CD4-positive, alpha-beta T cell treated with Interleukin-2 at 100 ng/mL for 4 hours (primary cell): ENCODE data around the gene KCNJ2.

Experiments used
- DNase-seq: peaks from one replicate; pipeline ENCODE4 v3.0.0-alpha.2; 2020; ENCODE audit warnings: low spot score

The KCNJ2 gene

GRCh38 chr17:70168977-70169708 lies at the start of gene KCNJ2:
TSS of gene KCNJ2 (plus strand) at chr17:70169532. CDS start at chr17:70175040, 5,508 bp downstream.
- peak; percentile 29 for DNase-seq

GRCh38 chr17:70119545-70119944 lies 49.8 kb upstream of the KCNJ2 start:
- DNase-seq: no peak

GRCh38 chr17:70119983-70120382 lies 49.3 kb upstream of the KCNJ2 start:
- DNase-seq: no peak

GRCh38 chr17:70120425-70120824 lies 48.9 kb upstream of the KCNJ2 start:
- no peak for DNase-seq

- no peak for DNase-seq
These were observed 48.2 kb upstream of the KCNJ2 start for GRCh38 chr17:70121126-70121525.

- DNase-seq: no peak
These were observed 46.1 kb upstream of the KCNJ2 start for GRCh38 chr17:70123193-70123592.

GRCh38 chr17:70124723-70125122 lies 44.6 kb upstream of the KCNJ2 start:
- DNase-seq: no peak

- no peak for DNase-seq
These were observed 42.0 kb upstream of the KCNJ2 start for GRCh38 chr17:70127221-70127873.

- DNase-seq: no peak
These were observed 40.5 kb upstream of the KCNJ2 start for GRCh38 chr17:70128727-70129238.

GRCh38 chr17:70130289-70130688 lies 39.0 kb upstream of the KCNJ2 start:
- no peak for DNase-seq

- DNase-seq: no peak
These were observed 36.8 kb upstream of the KCNJ2 start for GRCh38 chr17:70132505-70132904.

GRCh38 chr17:70134042-70134441 lies 35.3 kb upstream of the KCNJ2 start:
- DNase-seq: no peak

GRCh38 chr17:70134777-70135176 lies 34.6 kb upstream of the KCNJ2 start:
- no peak for DNase-seq

- DNase-seq: no peak
These were observed 33.2 kb upstream of the KCNJ2 start for GRCh38 chr17:70136131-70136530.

- DNase-seq: peak; percentile 3
These were observed 31.7 kb upstream of the KCNJ2 start for GRCh38 chr17:70137451-70138230.

- DNase-seq: no peak
These were observed 31.0 kb upstream of the KCNJ2 start for GRCh38 chr17:70138291-70138865.

GRCh38 chr17:70139449-70139993 lies 29.8 kb upstream of the KCNJ2 start:
- DNase-seq: no peak

GRCh38 chr17:70144260-70144846 lies 25.0 kb upstream of the KCNJ2 start:
- no peak for DNase-seq

GRCh38 chr17:70153210-70153609 lies 16.1 kb upstream of the KCNJ2 start:
- no peak for DNase-seq

GRCh38 chr17:70157151-70157550 lies 12.2 kb upstream of the KCNJ2 start:
- DNase-seq: no peak

GRCh38 chr17:70158180-70158579 lies 11.2 kb upstream of the KCNJ2 start:
- DNase-seq: no peak

- DNase-seq: no peak
These were observed 10.7 kb upstream of the KCNJ2 start for GRCh38 chr17:70158591-70158990.
